Stimulated activated CD4-positive, alpha-beta T cell treated with anti-CD3 and anti-CD28 coated beads, Interleukin-2, amount 100 ng/mL, for 4 hours (primary cell): Measurements from ENCODE around the gene LRRC8C.
A peak's percentile ranks its signal among the peaks of the same experiment; 100 is the strongest.
"Not testable (repeated sequence)": the region's sequence is repeated elsewhere in the genome, so short reads cannot be mapped to it uniquely, and the experiment has no call there.

ENCODE experiments used
- DNase-seq: peaks from one replicate; pipeline ENCODE4 v3.0.0-alpha.2; 2020; ENCODE audit warnings: low read depth

Gene LRRC8C

DNA sequence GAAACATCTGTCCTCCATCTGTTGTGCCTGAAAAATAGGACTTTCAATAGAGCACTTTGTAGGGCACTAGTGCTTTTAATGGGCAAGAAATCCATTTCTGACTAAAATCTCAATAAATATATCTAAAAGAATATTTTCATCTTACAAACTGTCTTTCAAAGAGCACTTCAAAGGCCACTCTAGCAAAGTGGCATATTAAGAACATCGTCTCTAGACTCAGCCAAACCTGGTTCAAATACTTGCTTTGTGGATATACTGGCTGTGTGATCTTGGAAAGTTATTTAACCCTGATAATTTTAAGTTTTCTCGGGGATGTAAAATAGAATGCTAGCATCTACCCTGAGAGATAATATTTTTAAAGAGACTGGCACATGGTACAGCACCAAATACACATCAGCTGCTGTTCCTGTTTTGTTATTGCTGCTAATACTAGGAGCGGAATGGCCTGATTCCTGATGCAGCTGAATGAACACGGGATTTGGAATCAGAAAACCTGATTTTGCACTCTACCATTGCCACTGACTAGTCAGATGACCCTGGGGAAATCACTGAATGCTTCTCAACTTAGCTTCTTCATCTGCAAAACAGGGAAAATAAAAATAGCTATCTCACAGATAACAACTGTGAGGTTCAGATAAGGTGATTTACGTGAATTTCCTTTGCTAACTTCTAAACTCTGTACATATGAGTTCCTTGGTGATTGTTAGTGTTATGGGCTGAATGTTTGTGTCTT lies 25.2 kb upstream of the LRRC8C start:
- no peak for DNase-seq

DNA sequence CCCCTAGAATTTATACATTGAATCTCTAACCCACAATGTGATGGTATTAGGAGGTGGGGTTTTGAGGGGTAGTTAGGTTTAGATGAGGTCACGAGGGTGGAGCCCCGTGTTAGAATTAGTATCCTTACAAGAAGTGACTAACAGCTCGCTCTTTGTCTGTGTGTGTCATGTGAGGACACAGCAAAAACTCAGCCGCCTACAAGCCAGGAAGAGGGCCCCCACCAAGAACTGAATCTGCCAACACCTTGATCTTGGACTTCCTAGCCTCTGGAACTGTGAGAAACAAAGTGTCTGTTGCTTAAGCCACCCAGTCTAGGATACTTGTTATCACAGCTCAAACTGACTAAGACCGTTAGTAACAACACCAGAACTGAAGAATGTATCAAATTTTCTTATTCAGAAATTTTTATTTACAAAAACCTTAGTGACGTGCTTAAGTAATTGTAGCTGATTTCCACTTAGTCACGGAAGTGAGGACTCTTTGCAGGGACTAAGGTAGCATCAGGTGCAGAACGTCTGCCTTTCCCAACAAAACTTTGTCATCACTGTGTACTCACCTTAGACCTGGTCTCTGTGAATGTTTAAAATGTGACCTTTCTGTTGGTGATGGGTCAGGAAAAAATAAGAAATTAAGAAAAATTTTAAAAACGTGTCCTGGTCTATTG lies 24.5 kb upstream of the LRRC8C start:
- peak; percentile 75 for DNase-seq

DNA sequence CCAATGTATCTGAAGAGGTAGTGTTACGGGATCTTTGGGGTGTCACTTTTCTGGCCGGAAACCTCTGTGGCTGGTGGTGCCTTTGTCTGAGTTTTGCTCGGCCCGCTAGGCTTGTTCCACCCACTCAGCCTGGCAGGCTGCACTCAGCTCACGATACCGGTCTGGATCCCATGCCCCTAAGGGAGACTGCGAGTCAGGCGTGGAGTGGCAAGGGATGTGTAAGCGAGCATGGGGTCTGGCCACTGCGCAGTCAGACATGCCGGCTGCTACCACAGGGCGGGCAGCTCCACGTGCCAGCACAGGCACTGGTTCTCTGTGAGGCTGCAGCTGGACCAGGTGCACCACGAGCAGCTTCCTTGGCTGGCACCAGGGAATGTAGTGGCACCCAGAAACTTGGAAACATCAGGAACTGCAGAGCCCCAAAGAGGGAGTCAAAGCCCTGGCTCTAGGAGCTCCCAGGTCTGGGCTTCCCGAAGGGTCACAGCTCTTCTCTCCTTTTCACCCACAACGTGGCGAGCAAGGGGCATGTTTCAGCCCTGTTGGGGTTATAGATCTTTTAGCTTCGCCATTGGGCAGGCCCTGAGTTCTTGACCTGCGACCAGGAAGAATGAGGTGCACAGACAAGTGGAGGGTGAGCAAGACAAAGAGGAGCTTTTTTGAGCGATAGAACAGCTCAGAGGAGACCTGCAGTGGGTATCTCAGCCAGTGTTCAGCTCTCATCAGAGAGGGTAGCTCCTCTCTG lies 23.8 kb upstream of the LRRC8C start:
- no peak for DNase-seq

DNA sequence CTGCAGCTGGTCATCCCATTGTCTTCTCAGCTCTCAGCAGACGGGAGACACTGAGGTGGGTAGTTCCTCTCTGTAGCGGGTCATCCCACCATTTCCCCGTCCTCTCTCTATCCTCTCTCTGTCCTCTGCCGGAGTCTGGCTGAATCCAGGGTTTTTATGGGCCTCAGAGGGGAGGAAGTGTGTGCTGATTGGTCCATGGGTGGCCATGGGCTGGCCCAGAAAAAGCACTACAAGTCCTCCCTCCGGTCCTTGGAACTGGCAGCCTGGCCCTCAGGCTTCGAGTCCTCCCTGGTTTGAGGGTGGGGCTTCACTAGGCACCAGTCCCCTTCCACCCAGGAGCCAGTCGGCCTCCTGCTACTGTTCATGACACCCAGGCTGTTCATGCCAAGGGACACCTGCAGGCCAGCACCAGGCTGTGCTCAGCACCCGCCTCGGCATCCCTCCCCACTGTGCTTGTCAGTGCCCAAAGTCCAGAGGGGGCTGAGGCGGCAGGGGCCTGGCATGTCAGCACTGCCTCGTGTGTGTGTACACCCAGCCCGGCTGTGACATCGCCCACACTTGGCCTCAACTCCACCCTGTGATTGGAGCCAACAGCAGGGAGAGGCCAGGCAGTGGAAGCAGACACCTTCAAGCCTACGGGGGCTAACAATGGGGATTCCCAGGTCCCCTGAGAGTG lies 23.0 kb upstream of the LRRC8C start:
- DNase-seq = no peak

DNA sequence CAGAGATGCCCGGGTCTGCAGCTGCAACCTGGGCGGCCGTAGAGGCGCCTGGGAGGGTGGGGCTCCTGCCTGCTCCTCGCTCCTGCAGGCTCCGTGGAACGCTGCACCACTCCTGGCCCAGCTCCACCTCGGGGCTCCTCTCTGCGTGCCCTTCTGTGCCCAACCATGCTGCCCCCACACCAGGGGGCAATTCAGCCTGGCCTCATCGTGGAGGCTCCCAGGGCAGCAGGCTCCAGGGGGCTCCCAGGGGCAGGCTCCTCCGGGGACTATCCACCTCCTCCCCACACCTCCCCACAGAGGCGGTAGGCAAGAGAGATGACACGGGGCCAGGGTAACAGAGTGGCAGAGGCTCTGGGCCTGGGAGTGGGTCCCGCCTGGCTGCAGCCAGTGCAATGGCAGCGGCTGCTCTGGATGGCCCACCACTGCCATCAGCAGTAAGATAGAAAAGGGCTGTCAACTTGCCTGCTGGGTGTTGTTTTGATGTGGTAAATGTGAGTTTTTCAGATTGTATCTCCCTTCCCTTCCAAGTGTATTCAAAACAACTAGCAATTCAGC lies 22.4 kb upstream of the LRRC8C start:
- DNase-seq = no peak

DNA sequence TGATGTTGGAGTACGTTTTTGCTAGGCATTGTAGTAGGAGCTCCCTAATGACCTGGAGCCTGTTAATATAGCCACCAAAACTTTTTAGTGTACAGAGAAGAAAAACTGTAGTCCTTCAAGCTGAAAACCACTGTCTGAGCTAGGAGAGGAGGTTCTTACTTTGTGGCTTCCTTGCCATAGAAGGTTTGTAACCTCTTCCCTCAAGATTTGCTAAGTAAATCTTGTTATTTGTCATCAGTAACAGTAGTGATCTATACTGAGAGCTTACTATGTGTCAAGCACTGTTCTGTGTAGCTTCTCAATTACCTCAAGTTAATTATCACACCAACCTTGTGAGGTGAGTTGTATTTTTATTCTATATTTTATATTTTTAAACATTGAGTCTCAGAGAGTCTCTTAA lies 21.2 kb upstream of the LRRC8C start:
- DNase-seq = no peak

DNA sequence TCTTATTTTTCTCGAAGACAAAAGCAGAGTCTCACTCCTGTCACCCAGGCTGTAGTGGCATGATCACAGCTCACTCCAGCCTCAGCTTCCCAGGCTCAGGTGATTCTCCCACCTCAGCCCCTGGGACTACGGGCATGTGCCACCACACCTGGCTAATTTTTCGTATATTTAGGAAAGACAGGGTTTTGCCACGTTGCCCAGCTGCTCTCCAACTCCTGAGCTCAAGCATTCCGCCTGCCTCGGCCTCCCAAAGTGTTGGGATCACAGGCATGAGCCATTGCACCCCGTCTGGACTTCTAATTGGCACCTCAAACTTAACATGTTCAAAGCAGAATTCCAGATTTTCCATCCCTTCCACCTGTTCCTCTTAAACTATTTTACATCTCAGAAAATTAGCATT lies 19.0 kb upstream of the LRRC8C start:
- no peak for DNase-seq

DNA sequence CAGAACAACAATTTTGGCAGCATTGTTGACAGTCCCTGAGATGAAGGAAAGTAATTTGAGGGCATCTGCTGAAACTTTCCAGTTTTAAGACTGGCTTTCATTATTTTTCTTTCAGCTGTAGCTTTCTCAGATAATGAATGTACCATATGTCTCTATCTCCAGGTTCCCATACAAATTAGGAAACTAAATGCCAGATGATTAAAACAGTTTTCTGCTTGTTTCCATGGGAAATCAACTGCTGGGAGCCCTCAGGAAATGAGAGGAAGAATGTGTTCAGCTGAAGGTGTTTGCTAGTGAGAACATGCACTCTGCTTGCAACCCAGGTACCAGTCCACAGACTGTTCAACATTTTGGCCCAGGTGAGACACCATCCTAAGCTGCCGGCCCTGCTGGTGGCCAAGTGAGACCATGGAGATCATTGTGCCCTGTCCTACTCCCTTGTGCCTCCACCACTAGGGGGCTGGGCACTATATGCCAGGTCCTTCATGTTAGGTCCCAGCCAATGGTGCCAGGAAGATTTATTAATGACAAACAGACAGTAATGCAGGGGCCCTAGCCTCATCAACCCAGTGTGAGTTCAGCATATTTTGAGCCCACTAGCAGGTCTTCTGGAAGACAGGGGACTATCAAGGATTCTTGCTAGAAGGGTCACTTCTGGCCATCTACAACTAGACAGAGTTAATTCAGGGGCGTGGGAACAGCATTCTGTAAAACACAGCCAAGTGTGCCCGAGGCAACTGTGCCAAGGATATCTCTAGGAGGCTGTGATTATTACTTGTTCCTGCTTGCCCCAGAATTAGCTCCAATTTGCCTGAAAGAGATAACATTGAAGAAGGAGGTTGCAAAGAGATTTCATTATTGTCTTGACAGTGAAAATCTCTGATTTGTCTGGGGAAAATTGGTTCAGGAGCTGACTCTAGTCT lies 17.0 kb upstream of the LRRC8C start:
- no peak for DNase-seq

DNA sequence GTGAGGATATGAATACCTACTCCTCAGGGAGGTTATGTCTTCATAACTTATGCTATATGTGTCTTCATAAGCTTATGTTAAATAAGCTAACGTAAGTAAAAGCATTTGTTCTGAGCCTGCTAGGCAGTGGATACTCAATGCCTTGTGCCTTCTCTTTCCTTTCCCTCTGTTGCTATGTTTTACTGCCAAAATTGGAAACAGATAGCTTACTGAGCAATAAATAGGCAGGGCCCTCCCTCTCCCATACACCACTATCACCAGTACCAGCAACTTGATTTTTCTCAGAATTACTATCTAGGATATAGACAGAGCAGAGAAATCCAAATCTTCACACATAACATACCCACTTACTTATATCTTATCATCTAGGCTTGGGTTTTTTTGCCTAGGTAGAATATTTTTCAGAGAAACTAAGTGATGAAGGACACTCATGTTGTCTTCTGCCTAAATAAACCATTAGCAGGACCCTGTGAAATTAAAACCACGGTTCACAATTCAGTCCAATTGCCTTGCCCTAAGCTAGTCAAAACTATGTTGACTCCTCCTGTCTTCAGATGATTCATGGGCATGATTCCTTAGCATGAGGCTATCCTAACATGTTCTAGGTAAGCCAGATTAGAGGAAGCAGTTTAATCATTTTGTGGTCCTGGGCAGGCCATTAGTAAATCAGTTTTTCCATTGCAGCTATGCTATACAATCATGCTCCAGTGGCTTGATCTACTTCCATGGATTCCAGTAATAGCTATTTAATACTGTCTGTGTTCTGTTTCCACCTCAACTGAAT lies 15.9 kb upstream of the LRRC8C start:
- DNase-seq = no peak

DNA sequence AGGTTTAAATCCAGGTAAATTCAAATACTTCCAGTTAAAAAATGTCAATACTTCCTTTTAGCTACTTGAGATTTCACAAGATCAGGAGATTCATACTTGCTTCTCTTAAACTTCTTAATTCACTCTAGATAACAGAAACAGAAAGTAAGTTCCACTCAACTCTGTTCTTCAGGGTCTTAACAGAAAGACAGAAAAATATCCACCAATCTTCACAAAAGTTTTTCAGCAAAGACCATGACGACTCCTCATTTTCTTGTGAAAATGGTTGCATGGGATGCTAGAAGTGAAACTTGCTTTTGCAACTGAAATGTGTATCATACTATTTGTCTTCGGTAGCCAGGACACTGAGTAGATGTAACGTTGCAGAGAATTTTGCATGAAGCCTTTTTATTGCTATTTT lies 12.3 kb upstream of the LRRC8C start:
- DNase-seq = no peak

DNA sequence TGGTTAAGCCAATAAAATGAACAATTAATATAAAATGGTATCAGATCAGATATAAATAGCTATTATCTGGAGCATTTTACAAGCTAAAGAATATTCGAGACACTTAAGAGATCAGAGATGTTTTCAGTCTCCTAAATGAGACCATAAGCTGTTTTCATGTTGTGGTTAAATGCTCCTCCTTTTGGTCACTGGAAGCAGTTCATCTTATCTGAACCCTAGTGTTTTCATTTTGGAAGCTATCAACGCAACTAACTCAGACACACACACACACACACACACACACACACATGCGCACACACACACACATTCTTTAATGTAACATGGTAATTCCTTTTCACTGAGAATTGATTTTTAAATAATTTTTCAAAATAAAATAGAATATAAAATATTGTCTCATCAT lies 10.0 kb upstream of the LRRC8C start:
- no peak for DNase-seq

DNA sequence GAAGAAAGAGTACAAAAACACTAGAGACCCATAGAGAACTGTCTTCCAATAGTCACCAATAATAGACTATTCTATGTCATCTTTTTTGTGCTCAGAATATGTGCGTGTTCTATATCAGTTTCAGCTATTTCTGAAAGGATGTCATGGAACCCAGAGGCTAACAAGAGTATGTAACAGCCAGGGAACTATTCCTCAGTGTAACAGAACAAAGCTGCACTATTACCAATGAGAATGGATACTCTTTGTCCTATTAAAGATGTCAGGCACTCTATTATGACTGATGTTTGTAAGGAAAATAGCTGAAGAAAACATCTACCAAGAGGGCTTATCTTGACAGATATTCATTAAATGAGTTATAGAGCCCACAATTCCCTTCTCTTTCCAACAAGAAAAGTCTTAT lies 8.6 kb upstream of the LRRC8C start:
- DNase-seq = no peak

DNA sequence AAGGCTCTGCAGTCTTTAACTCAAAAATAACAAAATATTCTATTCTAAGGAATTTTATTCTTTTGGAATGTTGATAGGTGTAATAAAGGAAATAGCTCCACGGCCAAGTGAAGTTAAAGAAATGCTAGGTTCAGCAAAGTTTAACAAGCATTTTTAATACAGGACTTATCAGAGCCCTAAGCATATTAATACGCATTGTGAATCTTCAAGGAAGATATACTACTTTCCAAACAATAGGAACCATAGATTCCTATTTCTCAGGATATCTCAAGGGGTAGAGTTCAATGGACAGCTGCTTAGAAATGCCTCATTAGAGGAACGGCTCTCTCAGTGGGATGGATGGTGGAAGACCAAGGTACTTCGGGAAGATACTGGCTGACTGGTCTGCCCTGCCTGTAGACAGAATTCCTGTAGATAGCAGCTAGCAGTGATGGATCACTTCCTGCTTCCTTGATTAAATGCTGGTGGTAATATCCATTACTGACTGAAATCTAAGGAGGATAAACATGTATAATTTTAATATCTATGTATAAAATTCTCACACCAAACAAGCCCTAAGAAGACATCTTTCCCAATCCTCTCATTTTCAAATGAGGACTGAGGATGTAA lies 8.1 kb upstream of the LRRC8C start:
- no peak for DNase-seq

DNA sequence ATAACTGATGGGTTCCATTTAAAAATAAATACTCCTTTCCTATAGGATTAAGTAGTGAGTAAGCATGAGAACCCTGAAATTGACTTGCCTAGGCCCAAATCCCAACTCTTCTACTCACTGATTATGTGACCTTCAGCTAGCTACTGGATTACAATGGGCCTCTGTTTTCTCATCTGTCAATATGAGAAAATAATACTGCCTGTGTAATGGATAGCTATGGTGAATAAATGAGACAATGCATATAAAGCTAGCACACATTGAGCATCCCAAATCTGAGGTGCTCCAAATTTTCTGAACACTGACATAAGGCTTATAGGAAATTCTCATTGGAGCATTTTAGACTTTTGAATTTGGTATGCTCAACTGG lies 5.3 kb upstream of the LRRC8C start:
- no peak for DNase-seq

DNA sequence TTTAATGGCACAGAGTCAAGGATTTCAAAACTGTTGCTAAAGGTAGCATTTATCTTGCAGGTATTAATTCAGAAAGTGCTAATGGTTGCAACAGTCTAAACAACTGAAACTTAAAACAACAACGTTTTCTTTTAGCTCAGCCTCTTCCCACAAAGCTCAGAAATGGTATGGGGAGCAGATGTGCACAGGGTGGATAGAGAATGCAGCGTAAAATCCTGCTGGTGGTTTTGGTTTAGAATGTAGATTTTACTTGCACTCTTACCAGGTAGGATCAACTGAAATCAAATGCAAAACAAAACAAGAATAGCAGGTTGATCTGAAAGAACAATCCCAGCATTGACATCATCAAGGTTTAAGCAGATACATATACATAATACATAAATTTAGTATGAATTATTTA lies 3.8 kb upstream of the LRRC8C start:
- no peak for DNase-seq

DNA sequence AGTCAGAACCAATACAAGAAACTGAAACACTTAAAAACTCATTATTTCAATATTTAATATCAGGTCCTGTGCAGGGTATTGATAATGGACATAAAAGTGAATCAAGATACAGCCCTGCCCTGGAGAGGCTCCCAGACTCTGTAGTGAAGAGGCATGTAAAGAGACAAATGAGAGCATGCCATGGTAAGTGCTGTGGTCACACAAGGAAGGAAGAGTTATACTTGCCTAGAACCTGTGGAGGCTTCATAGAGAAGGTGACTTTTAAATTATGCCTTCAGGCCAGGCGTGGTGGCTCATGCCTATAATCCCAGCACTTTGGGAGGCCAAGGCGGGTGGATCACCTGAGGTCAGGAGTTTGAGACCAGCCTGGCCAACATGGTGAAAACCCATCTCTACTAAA lies 3.3 kb upstream of the LRRC8C start:
- DNase-seq = not testable (repeated sequence)

DNA sequence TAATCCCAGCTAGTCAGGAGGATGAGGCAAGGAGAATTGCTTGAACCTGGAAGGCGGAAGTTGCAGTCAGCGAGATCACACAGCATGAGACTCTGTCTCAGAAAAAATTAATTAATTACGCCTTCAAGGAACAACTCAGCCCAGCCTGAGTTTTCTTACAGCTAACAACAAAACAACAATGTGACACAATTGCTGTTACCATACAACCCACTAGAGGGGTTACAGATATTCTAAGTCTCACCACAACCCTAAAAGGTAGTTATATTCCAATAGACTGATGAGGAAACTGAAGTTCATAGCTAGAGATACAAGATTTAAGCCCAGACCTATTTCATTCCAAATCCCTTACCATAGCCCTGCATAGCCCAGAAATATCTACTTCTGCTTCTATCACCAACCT lies 2.9 kb upstream of the LRRC8C start:
- no peak for DNase-seq

DNA sequence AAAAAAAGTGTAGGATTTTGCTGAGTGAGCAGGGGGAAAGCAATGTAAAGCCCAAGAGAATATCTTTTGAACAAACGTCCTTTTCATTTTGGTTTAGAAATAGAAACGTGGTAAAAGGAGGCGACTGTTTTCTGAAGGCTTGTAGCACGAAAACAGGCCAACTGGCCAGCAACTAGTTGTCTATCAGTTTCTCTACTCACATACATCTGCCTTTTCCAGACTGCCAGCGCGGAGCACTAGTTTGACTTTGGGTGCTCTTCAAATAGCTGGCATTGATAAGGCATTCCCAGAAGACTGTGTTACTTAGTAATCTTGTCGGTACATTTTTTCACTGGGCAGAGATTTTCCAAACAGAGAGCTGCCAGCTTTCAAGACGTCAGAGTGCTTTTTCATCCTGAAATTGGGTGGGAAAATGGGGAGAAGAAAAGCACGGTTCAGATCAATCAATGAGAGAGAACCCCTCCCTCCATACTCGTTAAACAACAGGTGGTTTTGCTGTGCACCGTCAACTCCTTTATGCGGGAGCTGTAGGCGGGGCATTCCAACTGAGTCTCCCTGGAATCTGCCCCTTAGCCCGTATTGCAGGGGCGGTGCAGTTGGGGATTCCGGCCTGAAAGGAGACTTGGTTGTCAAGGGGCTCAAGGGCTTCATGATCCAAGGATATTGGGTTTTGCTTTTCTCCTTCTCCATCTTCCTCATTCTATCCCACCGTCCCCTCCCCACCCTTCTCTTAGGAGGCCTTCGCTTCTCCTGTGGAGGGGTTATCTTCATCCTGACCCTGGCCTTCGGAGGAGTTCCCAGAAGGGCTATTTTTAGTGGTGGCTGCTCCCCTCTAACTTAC lies 884 bp upstream of the LRRC8C start:
- DNase-seq = no peak

DNA sequence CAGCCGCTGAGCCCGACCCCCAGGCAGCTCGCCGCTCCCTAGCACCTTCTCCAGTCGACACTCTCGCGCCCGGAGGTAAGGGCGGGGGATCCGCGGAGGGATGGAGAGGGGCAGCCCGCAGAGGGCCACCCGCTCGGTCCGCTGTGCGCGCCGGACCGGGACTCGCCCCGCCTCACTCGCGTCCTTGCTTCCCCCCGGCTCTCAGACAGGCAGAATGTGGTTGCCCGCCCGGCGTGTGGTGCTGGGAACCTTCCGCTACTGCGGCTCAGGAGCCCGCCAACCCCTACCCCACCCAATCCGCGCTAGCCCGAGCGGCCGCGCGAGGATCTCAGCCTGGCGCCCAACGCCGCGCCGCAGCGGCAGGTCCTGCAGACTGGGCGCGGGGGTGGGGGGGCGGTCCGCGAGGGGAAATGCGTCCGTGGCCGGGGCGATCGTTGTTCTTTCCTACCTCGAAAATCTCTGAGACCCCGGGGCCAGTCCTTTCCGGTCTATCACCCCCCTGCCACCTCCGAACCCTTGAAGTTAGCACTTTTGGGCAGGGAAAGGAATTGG lies 404 bp downstream of the LRRC8C start:
- no peak for DNase-seq
